Activated gamma-delta T cell treated with anti-CD3 and anti-CD28 coated beads, Interleukin-2, amount 50 U/mL, for 16 hours (primary cell): ENCODE results near the gene SLC25A15.

ENCODE experiments used
- DNase-seq: peaks from one replicate; pipeline ENCODE4 v3.0.0-alpha.2; 2020; ENCODE audit warnings: low read depth

SLC25A15 gene

GRCh38 chr13:40789275-40790153 lies at the start of gene SLC25A15:
Gene SLC25A15 (plus strand): TSS chr13:40789611. CDS start chr13:40793227, 3,616 bp downstream.
- peak; percentile 56 for DNase-seq

GRCh38 chr13:40749327-40749726 lies 40.1 kb upstream of the SLC25A15 start:
- no peak for DNase-seq

GRCh38 chr13:40755082-40755700 lies 34.2 kb upstream of the SLC25A15 start:
- no peak for DNase-seq

GRCh38 chr13:40756042-40756441 lies 33.4 kb upstream of the SLC25A15 start:
- DNase-seq, result no peak

- DNase-seq, result no peak
Measured at GRCh38 chr13:40758811-40759210, 30.6 kb upstream of the SLC25A15 start.

- no peak for DNase-seq
Measured at GRCh38 chr13:40762849-40763248, 26.6 kb upstream of the SLC25A15 start.

- DNase-seq, result no peak
Measured at GRCh38 chr13:40764587-40765403, 24.6 kb upstream of the SLC25A15 start.

- no peak for DNase-seq
Measured at GRCh38 chr13:40765602-40766001, 23.8 kb upstream of the SLC25A15 start.

- DNase-seq, result no peak
Measured at GRCh38 chr13:40769970-40770369, 19.4 kb upstream of the SLC25A15 start.

- DNase-seq, result no peak
Measured at GRCh38 chr13:40770609-40770933, 18.8 kb upstream of the SLC25A15 start.

- DNase-seq, result peak; percentile 93
Measured at GRCh38 chr13:40770934-40771618, 18.3 kb upstream of the SLC25A15 start, which contains the start of gene MRPS31. Gene MRPS31 (minus strand): TSS chr13:40771190. CDS start chr13:40771136, 54 bp downstream.

- no peak for DNase-seq
Measured at GRCh38 chr13:40772765-40773473, 16.5 kb upstream of the SLC25A15 start.

GRCh38 chr13:40774672-40775071 lies 14.7 kb upstream of the SLC25A15 start:
- DNase-seq, result no peak

GRCh38 chr13:40776232-40776631 lies 13.2 kb upstream of the SLC25A15 start:
- DNase-seq, result no peak

- DNase-seq, result peak; percentile 53
Measured at GRCh38 chr13:40776681-40777165, 12.7 kb upstream of the SLC25A15 start.

GRCh38 chr13:40777166-40777808 lies 12.1 kb upstream of the SLC25A15 start:
- no peak for DNase-seq

- DNase-seq, result no peak
Measured at GRCh38 chr13:40777809-40778175, 11.6 kb upstream of the SLC25A15 start.

GRCh38 chr13:40779049-40779448 lies 10.4 kb upstream of the SLC25A15 start:
- DNase-seq, result no peak

- DNase-seq, result no peak
Measured at GRCh38 chr13:40779796-40780285, 9.6 kb upstream of the SLC25A15 start.

- DNase-seq, result no peak
Measured at GRCh38 chr13:40780822-40781401, 8.5 kb upstream of the SLC25A15 start.
